ENCODE data around the gene DAB1. TPM values are rescaled to one million over a fixed set of nuclear protein-coding genes. Genes with fewer than 3 reads are reported as not detected.

Gene DAB1
- total RNA-seq, 2 experiments from 2014 or later = 0.54 to 0.72 TPM

DNA sequence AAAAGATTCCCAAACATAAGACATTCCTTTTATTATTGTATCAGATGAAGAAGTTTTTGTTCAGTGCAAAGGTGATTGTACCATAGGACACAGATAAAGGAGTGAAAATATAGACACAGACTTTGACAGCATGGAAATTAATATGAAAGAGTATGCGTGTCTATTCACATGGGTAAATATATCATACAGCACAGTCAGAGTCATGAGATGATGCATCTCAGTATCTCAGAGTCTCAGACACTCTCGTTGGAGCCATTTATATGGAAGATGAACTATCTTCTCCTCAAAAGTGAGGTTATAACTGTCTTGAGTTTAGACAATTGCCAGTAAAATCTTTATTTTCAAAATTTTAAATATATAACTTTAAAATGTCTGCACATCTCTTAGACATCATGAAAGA is 299.7 kb downstream of the DAB1 start:
- DNase-seq = no peak
- Mint-ChIP-seq H3K27ac (no peak overlapping the region), H3K27me3 (no peaks in the 10 kb centered on the region), H3K36me3 (no peaks in the 10 kb centered on the region), H3K4me1 (no peaks in the 10 kb centered on the region), H3K4me3 (no peak overlapping the region), H3K9me3 (no peaks in the 10 kb centered on the region)
- ATAC-seq (ENCODE audit: low read depth) = no peak
- POLR2A ChIA-PET = no interaction called here

- Mint-ChIP-seq H3K4me1 (no peaks in the 10 kb centered on the region), H3K4me3 (no peak overlapping the region), H3K27me3 (no peaks in the 10 kb centered on the region), H3K36me3 (no peaks in the 10 kb centered on the region), H3K27ac (no peak overlapping the region), H3K9me3 (no peaks in the 10 kb centered on the region)
- no peak for ATAC-seq (ENCODE audit: low read depth)
- POLR2A ChIA-PET = no interaction called here
- DNase-seq = no peak
Observed at GRCh38 chr1:57122031-57122430, 301.8 kb downstream of the DAB1 start.

DNA sequence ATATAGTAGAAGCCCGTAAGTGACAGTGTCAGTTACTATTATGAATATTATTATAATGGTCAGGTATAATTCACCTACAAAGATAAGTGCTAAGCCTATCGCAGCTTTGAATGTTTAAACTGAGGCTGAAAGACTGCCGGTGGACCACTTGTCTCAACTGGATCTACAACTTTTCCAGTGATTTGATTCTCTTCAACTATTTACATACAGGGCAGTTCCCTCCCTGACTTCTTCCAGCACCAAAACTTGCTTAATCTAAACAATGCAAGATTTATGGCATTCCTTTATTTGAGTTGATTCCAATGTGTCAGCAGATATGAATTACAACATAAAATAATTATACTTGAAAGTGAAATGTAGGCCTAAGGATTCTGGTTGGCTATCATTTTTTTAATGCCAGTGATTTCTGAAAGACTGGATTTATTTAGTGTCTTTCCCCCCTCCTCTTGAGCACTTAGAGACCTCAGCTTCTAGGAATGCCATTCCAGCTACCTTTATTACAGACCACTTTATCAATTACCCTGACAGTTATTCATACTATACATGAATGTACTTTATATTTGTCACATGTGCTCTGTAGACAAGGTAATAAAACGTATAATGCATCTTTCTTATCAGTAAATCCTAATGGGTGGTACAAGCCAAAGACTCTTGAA is 304.8 kb downstream of the DAB1 start:
- ATAC-seq (ENCODE audit: low read depth) (no peak), DNase-seq (no peak)
- Mint-ChIP-seq H3K9me3 (no peaks in the 10 kb centered on the region), H3K27me3 (no peaks in the 10 kb centered on the region), H3K36me3 (no peaks in the 10 kb centered on the region), H3K4me3 (no peak overlapping the region), H3K4me1 (no peaks in the 10 kb centered on the region), H3K27ac (no peak overlapping the region)
- POLR2A ChIA-PET = no interaction called here

DNA sequence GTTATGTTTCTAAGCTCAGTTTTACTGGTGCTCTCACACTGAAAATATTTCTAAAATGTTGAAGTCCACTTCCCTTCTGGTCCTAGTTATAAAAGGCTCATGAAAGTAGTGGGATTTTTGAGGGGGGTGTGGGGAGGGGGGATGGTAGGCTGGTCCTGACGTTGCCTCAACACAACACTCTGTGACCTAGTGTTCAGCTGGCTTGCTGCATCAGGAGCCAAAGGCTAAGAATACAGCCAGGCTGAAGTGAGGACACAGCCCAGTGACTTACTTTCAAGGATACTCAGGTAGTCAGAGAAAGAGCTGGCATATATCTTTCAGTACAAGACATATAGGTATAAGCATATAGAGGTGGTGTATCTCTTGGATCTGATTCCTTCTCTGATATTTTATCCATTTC is 306.1 kb downstream of the DAB1 start:
- Mint-ChIP-seq H3K36me3 (no peaks in the 10 kb centered on the region), H3K9me3 (no peaks in the 10 kb centered on the region), H3K27ac (no peak overlapping the region), H3K27me3 (no peaks in the 10 kb centered on the region), H3K4me1 (no peaks in the 10 kb centered on the region), H3K4me3 (no peak overlapping the region)
- ATAC-seq (ENCODE audit: low read depth) (no peak), DNase-seq (no peak)
- POLR2A ChIA-PET = no interaction called here

GRCh38 chr1:57116871-57117270 is 307.0 kb downstream of the DAB1 start:
- DNase-seq (no peak), ATAC-seq (ENCODE audit: low read depth) (no peak)
- Mint-ChIP-seq H3K36me3 (no peaks in the 10 kb centered on the region), H3K4me3 (no peak overlapping the region), H3K27me3 (no peaks in the 10 kb centered on the region), H3K9me3 (no peaks in the 10 kb centered on the region), H3K27ac (no peak overlapping the region), H3K4me1 (no peaks in the 10 kb centered on the region)
- POLR2A ChIA-PET = no interaction called here

DNA sequence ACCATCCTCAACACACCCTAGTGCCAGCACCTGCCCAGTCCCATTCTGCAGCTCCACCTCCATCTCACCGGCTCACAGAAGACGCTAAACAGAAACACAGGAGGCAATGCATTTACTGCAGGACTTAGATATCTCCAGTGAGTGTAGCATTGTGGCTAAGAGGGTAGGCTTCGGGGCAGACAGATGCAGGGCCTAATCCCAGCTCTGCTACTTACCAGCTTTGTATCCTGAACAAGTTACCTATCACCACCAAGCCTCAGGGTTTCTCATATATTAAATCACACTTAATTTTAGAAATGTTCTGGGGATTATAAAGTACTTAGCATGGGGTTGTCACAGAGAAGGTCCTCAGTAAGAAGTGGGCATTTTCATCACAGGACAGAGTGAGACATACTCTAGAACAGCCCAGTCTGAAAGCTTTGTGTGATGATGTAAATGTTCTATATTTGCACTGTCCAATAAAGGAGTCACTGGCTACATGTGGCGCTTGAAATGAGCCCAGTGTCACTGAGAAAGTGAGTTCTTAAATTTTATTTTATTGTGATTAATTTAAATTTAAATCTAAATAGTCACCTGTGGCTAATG is 308.7 kb downstream of the DAB1 start:
- Mint-ChIP-seq H3K4me1 (no peaks in the 10 kb centered on the region), H3K4me3 (no peak overlapping the region), H3K27ac (no peak overlapping the region), H3K9me3 (no peaks in the 10 kb centered on the region), H3K36me3 (no peaks in the 10 kb centered on the region), H3K27me3 (no peaks in the 10 kb centered on the region)
- no peak for DNase-seq
- POLR2A ChIA-PET = no interaction called here
- no peak for ATAC-seq (ENCODE audit: low read depth)

GRCh38 chr1:57112148-57112547 is 311.7 kb downstream of the DAB1 start:
- POLR2A ChIA-PET = no interaction called here
- Mint-ChIP-seq H3K36me3 (no peaks in the 10 kb centered on the region), H3K4me1 (no peaks in the 10 kb centered on the region), H3K27ac (no peak overlapping the region), H3K4me3 (no peak overlapping the region), H3K9me3 (no peaks in the 10 kb centered on the region), H3K27me3 (no peaks in the 10 kb centered on the region)
- ATAC-seq (ENCODE audit: low read depth) (no peak), DNase-seq (no peak)

GRCh38 chr1:57111175-57111574 is 312.7 kb downstream of the DAB1 start:
- Mint-ChIP-seq H3K9me3 (no peaks in the 10 kb centered on the region), H3K4me1 (no peaks in the 10 kb centered on the region), H3K4me3 (no peak overlapping the region), H3K27me3 (no peaks in the 10 kb centered on the region), H3K36me3 (no peaks in the 10 kb centered on the region), H3K27ac (no peak overlapping the region)
- no peak for DNase-seq
- ATAC-seq (ENCODE audit: low read depth) = no peak
- POLR2A ChIA-PET = no interaction called here

DNA sequence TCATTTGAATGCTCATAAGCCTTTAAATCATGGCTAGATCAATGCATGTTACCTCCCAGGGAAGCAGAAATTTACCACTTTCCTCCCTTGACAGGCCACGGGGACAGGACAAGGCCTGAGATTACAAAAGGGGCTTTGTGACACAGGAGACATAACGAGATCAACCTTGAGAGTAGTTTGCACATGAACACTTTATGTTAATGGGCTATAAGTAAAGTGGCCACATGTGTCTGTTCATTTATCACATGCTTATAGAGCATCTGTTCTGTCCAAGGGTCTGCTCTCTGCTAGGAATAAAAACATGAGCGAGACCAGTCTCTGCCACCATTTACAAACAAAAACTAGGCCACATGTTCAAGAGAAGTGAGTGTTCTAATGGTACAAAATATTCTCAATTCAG is 314.0 kb downstream of the DAB1 start:
- no peak for ATAC-seq (ENCODE audit: low read depth)
- POLR2A ChIA-PET = no interaction called here

DNA sequence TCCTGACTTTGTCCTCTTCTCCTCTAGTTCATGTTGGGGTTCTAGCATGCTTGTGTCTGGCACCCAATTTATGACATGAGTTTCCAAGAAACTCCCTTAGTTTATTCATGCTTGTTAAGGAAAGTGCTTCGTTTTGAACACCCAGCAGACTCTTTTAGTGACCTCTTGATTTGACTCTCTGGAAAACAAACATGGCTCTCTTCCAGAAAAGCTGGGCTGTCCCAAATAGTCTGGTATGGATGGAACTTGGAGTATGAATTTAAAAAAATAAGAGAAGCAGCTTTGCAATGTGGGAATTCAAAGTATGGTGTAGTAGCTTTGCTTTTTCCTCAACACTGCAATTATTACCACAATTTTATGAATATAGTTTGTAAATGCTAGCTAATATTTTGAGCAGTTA is 314.6 kb downstream of the DAB1 start:
- no peaks in the 10 kb centered on the region for H3K27me3 Mint-ChIP-seq
- no peak for ATAC-seq (ENCODE audit: low read depth)
- H3K4me1 Mint-ChIP-seq = no peaks in the 10 kb centered on the region
- no peak for DNase-seq
- no peak overlapping the region for H3K27ac Mint-ChIP-seq
- H3K9me3 Mint-ChIP-seq = no peaks in the 10 kb centered on the region
- no peak overlapping the region for H3K4me3 Mint-ChIP-seq
- POLR2A ChIA-PET = no interaction called here
- no peaks in the 10 kb centered on the region for H3K36me3 Mint-ChIP-seq

More for the DNA sequence above, 314.0 kb downstream of the DAB1 start:
- Mint-ChIP-seq H3K9me3 (no peaks in the 10 kb centered on the region), H3K4me1 (no peaks in the 10 kb centered on the region), H3K27me3 (no peaks in the 10 kb centered on the region), H3K36me3 (no peaks in the 10 kb centered on the region), H3K4me3 (no peak overlapping the region), H3K27ac (no peak overlapping the region)
- DNase-seq = no peak

- DNase-seq (no peak), ATAC-seq (ENCODE audit: low read depth) (no peak)
- H3K27me3 Mint-ChIP-seq = no peaks in the 10 kb centered on the region
- POLR2A ChIA-PET = no interaction called here
- H3K27ac Mint-ChIP-seq = no peak overlapping the region
- H3K4me3 Mint-ChIP-seq = no peak overlapping the region
- no peaks in the 10 kb centered on the region for H3K36me3 Mint-ChIP-seq
- no peaks in the 10 kb centered on the region for H3K9me3 Mint-ChIP-seq
- H3K4me1 Mint-ChIP-seq = no peaks in the 10 kb centered on the region
Observed at GRCh38 chr1:57106296-57106695, 317.6 kb downstream of the DAB1 start.

GRCh38 chr1:57102561-57103326 is 321.1 kb downstream of the DAB1 start:
- Mint-ChIP-seq H3K27ac (no peak overlapping the region), H3K36me3 (no peaks in the 10 kb centered on the region), H3K4me3 (no peak overlapping the region), H3K27me3 (no peaks in the 10 kb centered on the region), H3K9me3 (no peaks in the 10 kb centered on the region), H3K4me1 (no peaks in the 10 kb centered on the region)
- POLR2A ChIA-PET = no interaction called here
- DNase-seq (no peak), ATAC-seq (ENCODE audit: low read depth) (no peak)

DNA sequence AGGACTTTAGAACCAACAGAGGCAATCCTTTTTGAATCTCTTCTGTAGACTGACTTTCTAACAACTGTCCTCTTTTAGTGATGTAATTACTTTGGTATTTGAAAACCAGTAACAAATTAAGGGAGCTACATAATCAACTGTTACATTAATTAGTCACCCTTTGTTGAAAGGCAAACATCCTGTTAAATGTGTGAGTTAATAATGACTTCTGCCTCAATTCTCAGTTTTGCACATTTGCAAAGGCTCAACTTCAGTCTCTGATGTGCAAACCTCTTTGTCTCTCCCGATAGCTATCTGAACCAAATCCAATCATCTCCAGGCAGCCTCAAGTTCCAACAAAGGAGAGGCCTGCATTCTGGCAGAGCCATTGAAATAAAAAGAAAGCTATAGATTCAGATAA is 322.7 kb downstream of the DAB1 start:
- POLR2A ChIA-PET = no interaction called here
- ATAC-seq (ENCODE audit: low read depth) (no peak), DNase-seq (no peak)
- H3K9me3 Mint-ChIP-seq = no peaks in the 10 kb centered on the region
- H3K4me3 Mint-ChIP-seq = no peak overlapping the region
- H3K36me3 Mint-ChIP-seq = no peaks in the 10 kb centered on the region
- H3K27ac Mint-ChIP-seq = no peak overlapping the region
- H3K4me1 Mint-ChIP-seq = no peaks in the 10 kb centered on the region
- H3K27me3 Mint-ChIP-seq = no peaks in the 10 kb centered on the region

DNA sequence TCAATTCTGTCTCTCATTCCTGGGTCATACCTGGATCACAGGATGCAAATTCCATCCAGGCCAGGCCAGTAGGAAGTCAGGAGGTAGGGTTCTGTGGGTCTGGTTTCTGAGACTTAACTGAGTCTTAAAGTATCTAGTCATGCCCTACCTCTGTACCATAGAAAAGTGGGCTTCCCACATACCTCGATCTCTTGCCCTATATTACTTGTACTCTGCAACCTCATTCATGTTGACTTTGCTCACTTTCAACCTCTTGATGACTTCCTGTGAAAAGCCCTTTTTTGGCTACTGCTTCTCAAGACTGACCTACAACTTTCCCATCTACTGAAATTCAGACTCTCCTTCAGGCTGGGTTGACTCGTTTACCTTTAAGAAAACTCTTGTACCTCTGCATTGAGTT is 329.1 kb downstream of the DAB1 start:
- ATAC-seq (ENCODE audit: low read depth) (no peak), DNase-seq (no peak)
- Mint-ChIP-seq H3K9me3 (no peaks in the 10 kb centered on the region), H3K27ac (no peak overlapping the region), H3K4me3 (no peak overlapping the region), H3K4me1 (no peaks in the 10 kb centered on the region), H3K27me3 (no peaks in the 10 kb centered on the region), H3K36me3 (no peaks in the 10 kb centered on the region)
- POLR2A ChIA-PET = no interaction called here

Data from activated naive CD8-positive, alpha-beta T cell treated with anti-CD3 and anti-CD28 coated beads, Interleukin-2, amount 10 ng/mL, durations not matched to agents 7 days and 5 days (primary cell).